Measurements from ENCODE around the gene NIN. TPM values are rescaled to one million over a fixed set of nuclear protein-coding genes. Genes with fewer than 3 reads are reported as not detected.

The NIN gene
- total RNA-seq, 1 donor from 2014 or later, result 27.4 TPM

GRCh38 chr14:50871228-50871627 is 40.3 kb upstream of the NIN start:
- Histone ChIP-seq H3K4me3 (no peak overlapping the region), H3K27ac (replicated peaks) (no peak overlapping the region), H3K4me1 (peaks cover 7% of the 10 kb centered on the region), H3K27me3 (ENCODE audit: low read depth) (peaks cover 66% of the 10 kb centered on the region), H3K36me3 (no peaks in the 10 kb centered on the region), H3K9me3 (replicated peaks) (no peaks in the 10 kb centered on the region)
- no peak for TF ChIP-seq CTCF (IDR thresholded peaks at IDR 0.05; ENCODE audit: borderline replicate concordance)
- intact Hi-C loops (cut with micrococcal nuclease), result no loop called here
- DNase-seq, result no peak

DNA sequence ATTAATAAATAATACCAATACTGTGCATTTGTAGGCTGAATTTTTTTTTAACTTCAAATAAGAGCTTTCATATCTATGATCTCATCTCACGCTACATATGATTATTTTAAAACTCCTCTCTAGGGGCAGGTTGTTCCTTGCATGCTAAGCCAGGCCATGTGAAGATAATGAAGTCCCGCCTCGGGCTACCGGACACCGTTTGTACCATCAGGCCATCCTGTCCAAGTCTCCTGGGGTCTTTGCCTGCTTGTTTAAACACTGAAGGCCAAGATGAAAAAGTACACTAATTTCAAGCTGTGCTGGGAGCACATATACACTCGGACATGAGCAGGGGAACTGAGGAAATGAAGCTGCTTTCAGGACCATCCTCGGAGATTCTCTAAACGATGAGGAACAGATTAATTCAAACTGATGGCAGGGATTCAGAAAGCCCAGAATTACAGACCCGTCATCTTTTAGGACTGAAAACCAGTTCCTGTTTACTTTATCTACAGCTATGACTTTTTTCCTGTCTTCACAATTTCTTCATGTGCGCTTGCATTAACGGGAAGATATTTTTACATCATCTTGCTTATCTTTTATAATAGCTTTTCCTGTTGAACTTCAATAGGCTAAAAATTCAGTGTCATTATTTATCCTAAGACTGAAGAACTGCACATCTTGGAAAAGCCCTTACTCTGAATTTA is 34.6 kb upstream of the NIN start:
- Histone ChIP-seq H3K4me3 (no peak overlapping the region), H3K9me3 (replicated peaks) (no peaks in the 10 kb centered on the region), H3K36me3 (no peaks in the 10 kb centered on the region), H3K27me3 (ENCODE audit: low read depth) (peaks cover 11% of the 10 kb centered on the region), H3K27ac (replicated peaks) (no peak overlapping the region), H3K4me1 (no peaks in the 10 kb centered on the region)
- no peak for TF ChIP-seq CTCF (IDR thresholded peaks at IDR 0.05; ENCODE audit: borderline replicate concordance)
- DNase-seq, result no peak
- intact Hi-C loops (cut with micrococcal nuclease), result no loop called here

DNA sequence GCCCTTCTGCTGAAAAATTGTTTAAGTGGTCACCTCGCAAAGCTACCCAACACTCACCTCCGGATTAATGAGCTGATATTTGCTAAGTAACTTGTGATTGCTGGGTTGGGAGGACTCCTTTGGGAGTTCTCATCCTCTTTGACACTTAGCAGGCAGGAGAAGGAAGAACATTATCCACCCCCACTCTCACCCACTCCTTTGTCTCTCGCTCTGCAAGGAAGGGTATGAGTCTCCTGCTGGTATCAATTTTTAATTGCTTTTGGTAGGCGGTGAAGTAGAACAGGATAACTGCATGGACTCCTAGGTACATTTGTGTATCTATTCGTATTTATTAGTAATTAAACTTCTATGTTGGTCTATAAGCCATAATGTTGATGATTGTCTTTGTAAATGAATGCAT is 34.0 kb upstream of the NIN start:
- H3K4me3 ChIP-seq, result no peak overlapping the region
- intact Hi-C loops (cut with micrococcal nuclease), result no loop called here
- peaks cover 5% of the 10 kb centered on the region for H3K27me3 ChIP-seq (ENCODE audit: low read depth)
- H3K36me3 ChIP-seq, result no peaks in the 10 kb centered on the region
- H3K9me3 ChIP-seq (replicated peaks), result no peaks in the 10 kb centered on the region
- no peak for TF ChIP-seq CTCF (IDR thresholded peaks at IDR 0.05; ENCODE audit: borderline replicate concordance)
- peaks cover 5% of the 10 kb centered on the region for H3K4me1 ChIP-seq
- no peak for DNase-seq
- no peak overlapping the region for H3K27ac ChIP-seq (replicated peaks)

- no peak for TF ChIP-seq CTCF (IDR thresholded peaks at IDR 0.05; ENCODE audit: borderline replicate concordance)
- intact Hi-C loops (cut with micrococcal nuclease), result no loop called here
- H3K36me3 ChIP-seq, result no peaks in the 10 kb centered on the region
These were observed 33.3 kb upstream of the NIN start for GRCh38 chr14:50864237-50864636.

GRCh38 chr14:50862036-50862570 is 31.1 kb upstream of the NIN start:
- H3K4me1 ChIP-seq, result peaks cover 12% of the 10 kb centered on the region
- H3K9me3 ChIP-seq (replicated peaks), result no peaks in the 10 kb centered on the region
- intact Hi-C loops (cut with micrococcal nuclease), result no loop called here
- H3K27me3 ChIP-seq (ENCODE audit: low read depth), result no peaks in the 10 kb centered on the region
- DNase-seq, result no peak
- no peak overlapping the region for H3K27ac ChIP-seq (replicated peaks)
- H3K4me3 ChIP-seq, result no peak overlapping the region
- H3K36me3 ChIP-seq, result no peaks in the 10 kb centered on the region
- TF ChIP-seq CTCF (IDR thresholded peaks at IDR 0.05; ENCODE audit: borderline replicate concordance), result no peak

More at GRCh38 chr14:50864237-50864636, 33.3 kb upstream of the NIN start:
- Histone ChIP-seq H3K27ac (replicated peaks) (no peak overlapping the region), H3K9me3 (replicated peaks) (no peaks in the 10 kb centered on the region), H3K4me1 (peaks cover 10% of the 10 kb centered on the region), H3K27me3 (ENCODE audit: low read depth) (no peaks in the 10 kb centered on the region), H3K4me3 (no peak overlapping the region)
- no peak for DNase-seq

Measured in left ventricle myocardium inferior (tissue), 1 donor.